Endothelial cell (in vitro differentiated cells): ENCODE data around the gene GNAI3. TPM values are rescaled to one million over a fixed set of nuclear protein-coding genes. Genes with fewer than 3 reads are reported as not detected.

Experiments used
- DNase-seq: peaks from one replicate; pipeline ENCODE4 v3.0.0; 2021; ENCODE audit warnings: low spot score
- H3K27ac Mint-ChIP-seq: one replicate; pipeline ENCODE4 v1.8.0; 2021; ENCODE audit warnings: mixed read lengths, inconsistent platforms; ENCODE audit not compliant: unreplicated experiment
- H3K27me3 Mint-ChIP-seq: one replicate; pipeline ENCODE4 v1.8.0; 2021; ENCODE audit warnings: mild to moderate bottlenecking, moderate library complexity, mixed read lengths, inconsistent platforms; ENCODE audit not compliant: unreplicated experiment
- H3K36me3 Mint-ChIP-seq: one replicate; pipeline ENCODE4 v1.8.0; 2021; ENCODE audit warnings: mild to moderate bottlenecking, low read depth, mixed read lengths, inconsistent platforms; ENCODE audit not compliant: unreplicated experiment
- H3K4me1 Mint-ChIP-seq: one replicate; pipeline ENCODE4 v1.8.0; 2021; ENCODE audit warnings: mild to moderate bottlenecking, mixed read lengths, inconsistent platforms; ENCODE audit not compliant: unreplicated experiment
- H3K4me3 Mint-ChIP-seq: one replicate; pipeline ENCODE4 v1.8.0; 2021; ENCODE audit warnings: mild to moderate bottlenecking, mixed read lengths, inconsistent platforms; ENCODE audit not compliant: unreplicated experiment
- H3K9me3 Mint-ChIP-seq: one replicate; pipeline ENCODE4 v1.8.0; 2021; ENCODE audit warnings: mixed read lengths, inconsistent platforms; ENCODE audit not compliant: unreplicated experiment
- CTCF ChIP-seq: fragments of 200-600 bp; sonication (generic); IDR thresholded peaks from one replicate; pipeline ENCODE4 v1.5.0; 2021; ENCODE audit warnings: antibody characterized with exemption; ENCODE audit not compliant: unreplicated experiment
- total RNA-seq: library from RNA; stranded (reverse); fragmentation: NEBNext Ultra II Directional; extraction: Animal tissue kit (Norgen Biotek cat#: 25700); gene quantifications from one replicate; pipeline ENCODE4 v1.2.1, GENCODE V29; 2021; ENCODE audit not compliant: unreplicated experiment

Gene GNAI3
- total RNA-seq, 1 donor from 2014 or later = 17.7 TPM

- TF ChIP-seq CTCF = no peak
- Mint-ChIP-seq H3K27me3 (peaks cover 6% of the 10 kb centered on the region), H3K4me3 (no peak overlapping the region), H3K36me3 (no peaks in the 10 kb centered on the region), H3K4me1 (peaks cover 20% of the 10 kb centered on the region), H3K9me3 (no peaks in the 10 kb centered on the region), H3K27ac (no peak overlapping the region)
- no peak for DNase-seq
These were observed 18.4 kb upstream of the GNAI3 start for GRCh38 chr1:109529881-109530456.

- no peak for DNase-seq
- Mint-ChIP-seq H3K4me3 (no peak overlapping the region), H3K9me3 (no peaks in the 10 kb centered on the region), H3K27me3 (peaks cover 9% of the 10 kb centered on the region), H3K36me3 (no peaks in the 10 kb centered on the region), H3K27ac (no peak overlapping the region), H3K4me1 (peaks cover 20% of the 10 kb centered on the region)
- TF ChIP-seq CTCF = no peak
These were observed 17.8 kb upstream of the GNAI3 start for GRCh38 chr1:109530457-109531087.

- no peak for DNase-seq
- Mint-ChIP-seq H3K27ac (no peak overlapping the region), H3K4me3 (no peak overlapping the region), H3K4me1 (peaks cover 20% of the 10 kb centered on the region), H3K36me3 (no peaks in the 10 kb centered on the region), H3K27me3 (peaks cover 9% of the 10 kb centered on the region), H3K9me3 (no peaks in the 10 kb centered on the region)
- TF ChIP-seq CTCF = no peak
These were observed 17.0 kb upstream of the GNAI3 start for GRCh38 chr1:109531380-109531779.

- Mint-ChIP-seq H3K9me3 (no peaks in the 10 kb centered on the region), H3K27ac (no peak overlapping the region), H3K4me3 (no peak overlapping the region), H3K4me1 (peaks cover 20% of the 10 kb centered on the region), H3K27me3 (peaks cover 8% of the 10 kb centered on the region), H3K36me3 (no peaks in the 10 kb centered on the region)
- no peak for TF ChIP-seq CTCF
- DNase-seq = no peak
These were observed 16.5 kb upstream of the GNAI3 start for GRCh38 chr1:109531826-109532364.

GRCh38 chr1:109532365-109533136 is 15.9 kb upstream of the GNAI3 start:
- peak; percentile 98 for TF ChIP-seq CTCF
- Mint-ChIP-seq H3K36me3 (no peaks in the 10 kb centered on the region), H3K27me3 (peaks cover 7% of the 10 kb centered on the region), H3K9me3 (no peaks in the 10 kb centered on the region), H3K4me3 (peak overlapping the region; percentile 25), H3K4me1 (peaks cover 17% of the 10 kb centered on the region), H3K27ac (no peak overlapping the region)
- DNase-seq = peak; percentile 92
